CD1c-positive myeloid dendritic cell (primary cell): Measurements from ENCODE around the gene RBM19.
"Not testable (repeated sequence)": the region's sequence is repeated elsewhere in the genome, so short reads cannot be mapped to it uniquely, and the experiment has no call there.

Experiments used
- DNase-seq: peaks from one replicate; pipeline ENCODE4 v3.0.0-alpha.2; 2016; ENCODE audit errors: extremely low spot score

Gene RBM19, protein sequence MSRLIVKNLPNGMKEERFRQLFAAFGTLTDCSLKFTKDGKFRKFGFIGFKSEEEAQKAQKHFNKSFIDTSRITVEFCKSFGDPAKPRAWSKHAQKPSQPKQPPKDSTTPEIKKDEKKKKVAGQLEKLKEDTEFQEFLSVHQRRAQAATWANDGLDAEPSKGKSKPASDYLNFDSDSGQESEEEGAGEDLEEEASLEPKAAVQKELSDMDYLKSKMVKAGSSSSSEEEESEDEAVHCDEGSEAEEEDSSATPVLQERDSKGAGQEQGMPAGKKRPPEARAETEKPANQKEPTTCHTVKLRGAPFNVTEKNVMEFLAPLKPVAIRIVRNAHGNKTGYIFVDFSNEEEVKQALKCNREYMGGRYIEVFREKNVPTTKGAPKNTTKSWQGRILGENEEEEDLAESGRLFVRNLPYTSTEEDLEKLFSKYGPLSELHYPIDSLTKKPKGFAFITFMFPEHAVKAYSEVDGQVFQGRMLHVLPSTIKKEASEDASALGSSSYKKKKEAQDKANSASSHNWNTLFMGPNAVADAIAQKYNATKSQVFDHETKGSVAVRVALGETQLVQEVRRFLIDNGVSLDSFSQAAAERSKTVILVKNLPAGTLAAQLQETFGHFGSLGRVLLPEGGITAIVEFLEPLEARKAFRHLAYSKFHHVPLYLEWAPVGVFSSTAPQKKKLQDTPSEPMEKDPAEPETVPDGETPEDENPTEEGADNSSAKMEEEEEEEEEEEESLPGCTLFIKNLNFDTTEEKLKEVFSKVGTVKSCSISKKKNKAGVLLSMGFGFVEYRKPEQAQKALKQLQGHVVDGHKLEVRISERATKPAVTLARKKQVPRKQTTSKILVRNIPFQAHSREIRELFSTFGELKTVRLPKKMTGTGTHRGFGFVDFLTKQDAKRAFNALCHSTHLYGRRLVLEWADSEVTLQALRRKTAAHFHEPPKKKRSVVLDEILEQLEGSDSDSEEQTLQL

GRCh38 chr12:113965951-113966797 is at the start of gene RBM19:
RBM19 (minus strand) TSS chr12:113966325; CDS start chr12:113966227, 98 bp downstream.
- DNase-seq = peak; percentile 100

DNA sequence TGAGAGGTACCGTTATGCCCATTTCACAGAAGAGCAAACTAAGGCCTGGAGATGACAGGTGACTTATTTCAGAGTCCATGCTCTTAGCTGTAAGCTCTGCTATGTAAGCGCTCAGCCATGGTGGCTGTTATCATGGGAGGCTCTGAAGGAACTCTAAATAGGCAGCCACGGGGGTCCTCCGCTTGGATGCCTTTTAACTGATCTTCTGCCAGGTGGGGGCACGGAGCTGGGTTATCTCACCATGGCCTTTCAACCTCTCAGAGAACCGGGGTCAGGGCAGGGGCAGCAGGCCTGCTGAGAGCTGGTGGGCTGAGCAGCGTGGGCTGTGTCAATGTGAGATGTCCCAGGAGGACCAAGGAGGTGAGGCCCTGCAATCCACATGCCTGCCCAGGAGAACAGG is 49.7 kb upstream of the RBM19 start:
- no peak for DNase-seq

DNA sequence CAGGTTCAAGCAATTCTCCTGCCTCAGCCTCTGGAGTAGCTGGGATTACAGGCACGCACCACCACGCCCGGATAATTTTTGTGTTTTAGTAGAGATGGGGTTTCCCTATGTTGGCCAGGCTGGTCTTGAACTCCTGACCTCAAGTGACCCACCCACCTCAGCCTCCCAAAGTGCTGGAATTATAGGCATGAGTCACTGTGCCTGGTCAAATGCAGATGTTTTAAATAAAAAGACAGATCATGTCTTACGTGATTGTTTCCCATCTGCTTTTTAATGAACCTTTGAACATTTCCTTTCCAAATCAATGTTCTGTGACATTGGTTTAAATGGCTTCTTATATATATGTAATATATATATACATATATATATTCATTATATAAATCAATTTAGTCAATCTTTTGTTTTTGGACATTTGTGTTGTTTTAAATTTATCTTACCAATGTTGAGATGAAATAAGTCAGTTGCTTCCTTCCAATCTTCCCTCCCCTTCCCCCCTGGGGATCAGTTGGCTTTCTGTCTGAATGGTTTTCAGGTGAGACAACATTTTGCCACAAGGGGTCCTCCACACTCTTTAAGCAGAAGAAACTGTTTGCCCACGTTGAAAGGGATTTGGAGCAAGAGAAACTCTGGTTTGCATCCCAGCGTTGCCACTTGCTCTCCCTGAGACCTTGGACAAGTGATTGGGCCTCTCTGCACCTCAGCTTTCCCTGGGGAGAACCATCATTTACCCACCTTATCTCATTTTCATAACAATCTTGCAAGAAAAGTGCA is 47.6 kb upstream of the RBM19 start:
- no peak for DNase-seq

DNA sequence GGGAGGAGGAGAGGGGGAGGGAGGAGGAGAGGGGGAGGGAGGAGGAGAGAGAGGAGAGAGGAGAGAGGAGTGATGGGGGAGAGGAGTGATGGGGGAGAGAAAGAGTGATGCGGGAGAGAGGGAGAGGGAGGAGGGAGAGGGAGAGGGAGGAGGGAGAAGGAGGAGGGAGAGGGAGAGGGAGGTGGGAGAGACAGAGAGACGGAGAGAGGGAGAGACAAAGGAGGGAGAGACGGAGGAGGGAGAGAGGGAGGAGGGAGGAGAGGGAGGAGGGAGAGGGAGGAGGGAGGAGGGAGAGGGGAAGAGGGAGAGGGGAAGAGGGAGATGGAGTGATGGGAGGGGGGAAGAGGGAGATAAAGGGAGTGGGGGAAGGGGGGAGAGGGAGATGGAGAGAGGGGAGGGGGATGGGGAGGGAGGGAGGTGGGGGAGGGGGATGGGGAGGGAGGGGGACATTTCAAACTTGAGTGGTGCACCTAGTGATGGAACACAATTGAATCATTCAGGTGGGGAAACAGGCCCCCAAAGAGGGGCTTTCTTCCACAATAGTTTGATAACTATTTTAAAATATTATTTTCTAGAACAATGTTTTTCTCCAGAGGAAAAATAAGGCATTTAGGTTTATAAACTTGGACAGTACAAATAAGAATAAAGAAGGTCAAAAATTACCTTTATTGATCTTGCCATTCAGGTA is 46.8 kb upstream of the RBM19 start:
- no peak for DNase-seq

DNA sequence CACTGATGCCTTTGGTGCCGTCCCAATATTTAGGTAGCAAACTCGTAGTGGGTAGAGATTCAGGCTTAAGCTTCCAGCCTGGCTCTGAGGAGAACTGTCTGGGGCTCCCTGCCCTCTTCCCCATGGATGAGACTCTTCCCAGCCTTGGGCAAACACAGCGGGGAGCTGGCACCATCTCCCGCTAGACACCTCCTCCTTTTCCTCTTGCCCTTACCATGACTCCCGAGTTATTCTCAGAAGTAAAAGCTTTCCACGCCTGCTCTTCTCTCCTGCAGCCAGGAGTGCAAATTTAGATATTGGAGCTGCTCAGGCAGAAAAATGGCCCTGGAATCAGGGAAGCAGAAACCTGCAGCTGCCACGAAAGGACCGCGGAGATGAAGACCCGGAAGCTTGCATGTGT is 45.6 kb upstream of the RBM19 start:
- no peak for DNase-seq

DNA sequence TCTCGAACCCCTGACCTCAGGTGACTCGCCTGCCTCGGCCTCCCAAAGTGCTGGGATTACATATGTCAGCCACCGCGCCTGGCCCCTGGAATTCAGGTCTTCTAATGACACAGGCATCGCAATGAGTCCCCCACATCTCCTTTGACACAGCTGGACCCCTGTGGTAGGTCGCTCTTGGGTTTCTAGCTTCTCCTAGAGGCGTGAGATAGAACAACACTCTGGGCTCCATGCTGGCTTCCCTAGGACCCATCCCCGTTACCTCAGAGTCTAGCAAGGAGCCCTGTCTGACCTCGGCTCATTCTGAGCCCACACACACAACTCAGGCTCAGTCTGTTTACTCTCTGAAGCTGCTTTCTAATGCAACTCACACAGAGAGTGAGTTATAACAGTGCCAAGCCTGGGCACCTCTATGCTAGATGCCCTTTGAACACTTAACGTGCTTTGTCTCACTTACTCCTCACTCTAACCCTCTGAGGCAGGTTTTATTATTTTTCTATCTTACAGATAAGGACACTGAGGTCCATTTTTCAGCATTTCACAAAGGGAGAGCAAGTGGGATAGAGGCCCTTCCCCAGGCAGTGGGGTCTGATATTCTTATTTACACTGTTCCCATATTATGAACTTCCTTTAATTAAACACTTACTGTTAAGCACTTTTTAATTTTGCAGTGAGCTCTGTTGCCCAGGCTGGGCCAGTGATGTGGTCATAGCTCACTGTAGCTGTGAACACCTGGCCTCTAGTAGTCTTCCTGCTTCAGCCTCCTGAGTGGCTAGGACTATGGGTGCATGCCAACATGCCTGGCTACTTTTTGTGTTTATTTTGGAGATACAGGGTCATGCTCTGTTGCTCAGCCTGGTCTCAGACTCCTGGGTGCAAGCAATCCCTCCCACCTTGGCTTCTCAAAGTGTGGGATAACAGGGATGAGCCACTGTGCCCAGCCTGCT is 40.6 kb upstream of the RBM19 start:
- no peak for DNase-seq

DNA sequence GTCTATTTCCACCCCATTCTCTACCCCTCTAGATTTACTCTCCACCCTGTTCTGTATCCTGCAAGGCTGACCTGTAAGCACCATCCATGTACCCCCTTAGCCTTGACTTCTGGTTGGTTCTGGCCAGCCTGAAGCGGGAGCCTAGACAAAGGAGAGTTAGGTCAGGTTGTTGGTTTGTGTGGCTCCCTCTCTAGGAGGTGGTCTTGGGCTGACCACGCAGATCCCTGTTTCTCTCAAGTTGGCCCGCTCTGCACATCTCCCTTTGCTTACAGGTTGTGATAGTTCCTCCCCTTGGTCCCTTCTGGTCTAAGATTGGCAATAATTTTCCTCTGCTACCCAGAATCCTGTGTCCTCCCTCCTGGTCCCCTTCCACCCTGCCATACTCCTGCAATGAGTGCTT is 38.3 kb upstream of the RBM19 start:
- no peak for DNase-seq

GRCh38 chr12:114003286-114003685 is 37.2 kb upstream of the RBM19 start:
- no peak for DNase-seq

GRCh38 chr12:114001511-114002340 is 35.6 kb upstream of the RBM19 start:
- no peak for DNase-seq

DNA sequence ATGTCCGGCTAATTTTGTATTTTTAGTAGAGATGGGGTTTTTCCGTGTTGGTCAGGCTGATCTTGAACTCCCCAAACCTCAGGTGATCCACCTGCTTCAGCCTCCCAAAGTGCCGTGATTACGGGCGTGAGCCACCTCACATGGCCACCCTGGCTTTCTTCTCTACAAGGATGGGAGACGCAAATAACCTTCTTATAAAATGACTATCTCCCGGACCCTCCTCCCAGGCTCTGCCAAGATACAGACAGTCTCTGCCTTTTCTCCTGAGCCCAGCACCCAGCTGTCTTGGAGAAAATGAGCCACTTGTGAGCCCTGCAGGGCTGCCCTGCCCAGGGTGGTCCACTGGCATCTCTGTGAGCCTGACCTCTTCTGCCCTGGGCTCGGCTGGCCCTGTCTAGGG is 34.7 kb upstream of the RBM19 start:
- no peak for DNase-seq

- DNase-seq = not testable (repeated sequence)
Observed at GRCh38 chr12:114000261-114000660, 34.1 kb upstream of the RBM19 start.

- DNase-seq = no peak
Observed at GRCh38 chr12:113997365-113997764, 31.2 kb upstream of the RBM19 start.

DNA sequence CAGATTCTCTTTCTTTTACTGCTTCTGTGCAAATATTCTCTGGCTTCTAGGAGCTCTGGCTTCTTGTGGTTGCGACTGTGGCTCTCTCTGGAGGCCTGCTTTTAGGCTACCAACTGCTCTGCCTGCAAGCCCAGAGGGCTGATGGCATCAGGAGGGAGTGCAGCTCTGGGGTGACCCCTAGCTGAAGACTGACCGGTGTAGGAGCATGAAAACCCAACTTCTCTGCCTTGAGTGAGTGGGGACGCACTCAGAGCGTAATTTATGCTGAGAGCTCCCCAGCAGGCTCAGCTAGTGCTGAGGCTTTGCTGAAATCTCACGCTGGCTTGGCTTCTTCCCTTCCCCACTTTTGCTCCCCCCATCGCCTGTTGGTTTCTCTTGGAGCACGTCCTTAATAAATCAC is 29.9 kb upstream of the RBM19 start:
- no peak for DNase-seq

- DNase-seq = no peak
Observed at GRCh38 chr12:113994051-113994450, 27.9 kb upstream of the RBM19 start.

DNA sequence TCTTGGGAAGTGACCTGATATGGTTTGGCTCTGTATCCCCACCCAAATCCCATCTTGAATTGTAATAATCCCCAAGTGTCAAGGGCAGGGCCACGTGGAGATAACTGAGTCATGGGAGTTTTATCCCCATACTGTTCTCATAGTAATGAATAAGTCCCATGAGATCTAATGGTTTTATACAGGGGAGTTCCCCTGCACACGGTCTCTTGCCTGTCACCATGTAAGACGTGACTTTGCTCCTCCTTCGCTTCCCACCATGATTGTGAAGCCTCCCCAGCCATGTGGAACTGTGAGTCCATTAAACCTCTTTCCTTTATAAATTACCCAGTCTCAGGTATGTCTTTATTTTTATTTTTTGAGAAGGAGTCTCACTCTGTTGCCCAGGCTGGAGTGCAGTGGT is 26.6 kb upstream of the RBM19 start:
- DNase-seq = not testable (repeated sequence)

- no peak for DNase-seq
Observed at GRCh38 chr12:113991224-113992044, 25.3 kb upstream of the RBM19 start.
